Small intestine (tissue), 7 donors: Measurements from ENCODE around the gene PDCD7. TPM values are rescaled to one million over a fixed set of nuclear protein-coding genes. Genes with fewer than 3 reads are reported as not detected.
A peak's percentile ranks its signal among the peaks of the same experiment; 100 is the strongest.
"Not testable (repeated sequence)": the region's sequence is repeated elsewhere in the genome, so short reads cannot be mapped to it uniquely, and the experiment has no call there.

Experiments
- DNase-seq, 2 donors: peaks; one replicate each; pipeline versions ENCODE4 v3.0.0 to v3.0.0-alpha.2; 2013
- FAIRE-seq: peaks from 2 replicates; lab custom pipeline; 2012; peaks lifted over from hg19 to GRCh38; lab: Jason Lieb, UNC
- H3K27ac ChIP-seq, 3 donors: one replicate each; pipeline ENCODE4 v1.5.1; 2013; ENCODE audit warnings: low read length in 2 of 3, mild to moderate bottlenecking in 2 of 3, control low read depth in 1 of 3, inconsistent platforms in 1 of 3, low read depth in 1 of 3, moderate library complexity in 1 of 3
- H3K27me3 ChIP-seq, 3 donors: one replicate each; pipeline ENCODE4 v1.6.1; 2013; ENCODE audit warnings: low read length in 3 of 3, inconsistent platforms in 1 of 3; ENCODE audit not compliant: control insufficient read depth in 3 of 3, insufficient read depth in 3 of 3
- H3K36me3 ChIP-seq, 3 donors: one replicate each; pipeline ENCODE4 v1.6.1; 2013; ENCODE audit warnings: low read length in 3 of 3, inconsistent platforms in 1 of 3, low read depth in 1 of 3, mild to moderate bottlenecking in 1 of 3, moderate library complexity in 1 of 3; ENCODE audit not compliant: control insufficient read depth in 3 of 3, insufficient read depth in 2 of 3
- H3K4me1 ChIP-seq, 3 donors: one replicate each; pipeline ENCODE4 v1.6.1; 2013; ENCODE audit warnings: low read length in 2 of 3, inconsistent platforms in 1 of 3, low read depth in 1 of 3, mild to moderate bottlenecking in 1 of 3, moderate library complexity in 1 of 3; ENCODE audit not compliant: control insufficient read depth in 3 of 3, insufficient read depth in 2 of 3
- H3K4me3 ChIP-seq, 3 donors: one replicate each; pipeline ENCODE4 v1.5.1; 2013; ENCODE audit warnings: low read length in 3 of 3, control low read depth in 1 of 3, inconsistent platforms in 1 of 3, low read depth in 1 of 3, mild to moderate bottlenecking in 1 of 3, moderate library complexity in 1 of 3
- H3K9me3 ChIP-seq, 2 donors: one replicate each; pipeline ENCODE4 v1.6.1; 2013; ENCODE audit warnings: low read depth in 1 of 2, low read length in 1 of 2; ENCODE audit not compliant: control insufficient read depth in 2 of 2, insufficient read depth in 1 of 2
- WGBS, 3 donors: extraction: QIAGEN DNeasy Blood & Tissue Kit; methylation state at CpG; one replicate each; pipeline ENCODE4 v1.1.7; 2013; 5-methylcytosine and 5-hydroxymethylcytosine counted together
- polyA plus RNA-seq, 4 donors: library from polyadenylated mRNA; stranded (reverse) in 3 of 4; unstranded in 1 of 4; fragments of 200-250 nt in 3 of 4; fragments of 120-200 nt in 1 of 4; gene quantifications; one replicate each; pipeline versions ENCODE4 v1.2.1 to v1.2.3, GENCODE V29; 2013
- donor health status: healthy with polysubstance abuse.
- donor health status: control.
- donor health status: control.
- donor health status: Bipolar disorder and iron deficiency.
- donor health status: healthy.

The PDCD7 gene
- polyA plus RNA-seq, 4 donors = 8.4 to 20.5 (median 11.9) TPM

- not testable (repeated sequence) for H3K27me3 ChIP-seq, FAIRE-seq, DNase-seq, H3K4me3 ChIP-seq, H3K27ac ChIP-seq, H3K9me3 ChIP-seq
- Histone ChIP-seq H3K36me3 (peaks cover 6 to 64% (median 6%) of the 10 kb centered on the region in 3 donors), H3K4me1 (peaks cover 0 to 21% (median 3%) of the 10 kb centered on the region in 3 donors)
- WGBS, 3 donors = 92 to 96% (median 96%) methylated on average over 10 of the region's 10 CpGs
These were observed 33.8 kb downstream of the PDCD7 start for GRCh38 chr15:65099801-65100200.

- 91 to 98% (median 96%) methylated on average over 5 of the region's 5 CpGs for WGBS, 3 donors
- no peak for FAIRE-seq
- no peak overlapping the region for H3K4me3 ChIP-seq
- H3K4me1 ChIP-seq = peaks cover 0 to 26% (median 8%) of the 10 kb centered on the region in 3 donors
- no peaks in the 10 kb centered on the region for H3K9me3 ChIP-seq
- no peaks in the 10 kb centered on the region for H3K27me3 ChIP-seq
- H3K27ac ChIP-seq = no peak overlapping the region
- DNase-seq = no peak
- peaks cover 6 to 60% (median 6%) of the 10 kb centered on the region in 3 donors for H3K36me3 ChIP-seq
These were observed 34.3 kb downstream of the PDCD7 start for GRCh38 chr15:65099336-65099735.

GRCh38 chr15:65097651-65098263 is 35.9 kb downstream of the PDCD7 start:
- FAIRE-seq (no peak), DNase-seq (no peak)
- Histone ChIP-seq H3K27me3 (no peaks in the 10 kb centered on the region), H3K27ac (no peak overlapping the region), H3K4me3 (no peak overlapping the region), H3K4me1 (peaks cover 0 to 40% (median 9%) of the 10 kb centered on the region in 3 donors), H3K36me3 (peaks cover 3 to 66% (median 6%) of the 10 kb centered on the region in 3 donors), H3K9me3 (no peaks in the 10 kb centered on the region)
- WGBS, 3 donors = 94 to 97% (median 94%) methylated on average over 7 of the region's 7 CpGs

- H3K4me1 ChIP-seq = peaks cover 0 to 48% (median 9%) of the 10 kb centered on the region in 3 donors
- no peak overlapping the region for H3K4me3 ChIP-seq
- H3K36me3 ChIP-seq = peaks cover 3 to 66% (median 6%) of the 10 kb centered on the region in 3 donors
- FAIRE-seq = no peak
- H3K27ac ChIP-seq = no peak overlapping the region
- H3K27me3 ChIP-seq = no peaks in the 10 kb centered on the region
- no peak for DNase-seq
- no peaks in the 10 kb centered on the region for H3K9me3 ChIP-seq
- 91 to 93% (median 91%) methylated on average over 6 of the region's 6 CpGs for WGBS, 3 donors
These were observed 36.9 kb downstream of the PDCD7 start for GRCh38 chr15:65096481-65097385.

GRCh38 chr15:65095747-65096104 is 37.9 kb downstream of the PDCD7 start:
- Histone ChIP-seq H3K27me3 (no peaks in the 10 kb centered on the region), H3K36me3 (peaks cover 3 to 56% (median 6%) of the 10 kb centered on the region in 3 donors), H3K9me3 (no peaks in the 10 kb centered on the region), H3K27ac (peak overlapping the region in 1 of 3 donors; percentile 72), H3K4me1 (peaks cover 0 to 46% (median 9%) of the 10 kb centered on the region in 3 donors), H3K4me3 (no peak overlapping the region)
- FAIRE-seq (no peak), DNase-seq (no peak)
- 83 to 90% (median 85%) methylated on average over 6 of the region's 6 CpGs for WGBS, 3 donors

DNA sequence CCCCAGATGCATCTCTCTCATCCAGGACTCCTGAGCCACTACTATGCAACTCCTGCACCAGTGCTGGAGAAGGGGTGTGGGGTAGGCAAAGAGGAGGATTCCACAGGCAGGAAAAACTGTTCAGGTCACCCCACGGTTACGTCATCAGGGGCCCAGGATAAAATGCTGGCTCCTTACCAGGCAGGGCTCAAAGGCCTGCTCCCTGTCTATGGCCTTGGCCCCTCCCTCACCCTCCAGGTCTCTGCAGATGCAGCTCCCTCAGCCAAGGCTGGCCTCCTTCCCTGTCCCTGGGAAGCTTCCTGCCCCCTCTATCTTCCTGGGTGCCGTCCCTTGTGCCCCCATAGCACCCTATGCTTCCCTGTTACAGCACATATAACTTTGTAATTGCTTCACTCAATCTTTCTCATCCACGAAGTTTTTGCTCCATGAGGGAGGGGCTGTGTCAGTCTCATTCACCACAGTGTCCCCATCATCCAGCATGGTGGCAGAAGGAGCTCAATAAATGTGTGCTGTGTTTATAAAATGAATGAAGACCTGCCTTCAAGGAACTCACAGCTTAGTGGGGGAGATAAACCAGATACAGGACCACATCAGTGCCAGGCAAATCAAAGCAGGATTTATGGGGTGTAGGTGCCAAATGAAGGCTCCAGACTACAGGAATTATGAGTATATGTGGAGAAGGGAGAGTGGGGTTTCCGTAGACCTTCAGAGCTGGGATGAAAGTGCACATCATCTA is 38.4 kb downstream of the PDCD7 start:
- 18 to 56% (median 39%) methylated on average over 5 of the region's 5 CpGs for WGBS, 3 donors
- Histone ChIP-seq H3K4me1 (peaks cover 0 to 51% (median 10%) of the 10 kb centered on the region in 3 donors), H3K36me3 (peaks cover 3 to 56% (median 6%) of the 10 kb centered on the region in 3 donors), H3K27ac (peak overlapping the region in 2 of 3 donors; percentile 58 to 72), H3K4me3 (no peak overlapping the region), H3K9me3 (no peaks in the 10 kb centered on the region), H3K27me3 (no peaks in the 10 kb centered on the region)
- FAIRE-seq (no peak), DNase-seq (peak; percentile 86)

GRCh38 chr15:65094294-65094995 is 39.2 kb downstream of the PDCD7 start:
- Histone ChIP-seq H3K36me3 (peaks cover 3 to 52% (median 6%) of the 10 kb centered on the region in 3 donors), H3K27me3 (no peaks in the 10 kb centered on the region), H3K27ac (peak overlapping the region in 2 of 3 donors; percentile 58 to 72), H3K9me3 (no peaks in the 10 kb centered on the region), H3K4me1 (peaks cover 0 to 58% (median 12%) of the 10 kb centered on the region in 3 donors), H3K4me3 (no peak overlapping the region)
- FAIRE-seq (no peak), DNase-seq (peak; percentile 41 to 47)
- 65 to 81% (median 69%) methylated on average over 14 of the region's 14 CpGs for WGBS, 3 donors
